ENCODE data around the gene AHRR. TPM values are rescaled to one million over a fixed set of nuclear protein-coding genes. Genes with fewer than 3 reads are reported as not detected.
"Not testable (repeated sequence)": the region's sequence is repeated elsewhere in the genome, so short reads cannot be mapped to it uniquely, and the experiment has no call there.

AHRR gene
- total RNA-seq, 1 donor from 2014 or later, result not detected

DNA sequence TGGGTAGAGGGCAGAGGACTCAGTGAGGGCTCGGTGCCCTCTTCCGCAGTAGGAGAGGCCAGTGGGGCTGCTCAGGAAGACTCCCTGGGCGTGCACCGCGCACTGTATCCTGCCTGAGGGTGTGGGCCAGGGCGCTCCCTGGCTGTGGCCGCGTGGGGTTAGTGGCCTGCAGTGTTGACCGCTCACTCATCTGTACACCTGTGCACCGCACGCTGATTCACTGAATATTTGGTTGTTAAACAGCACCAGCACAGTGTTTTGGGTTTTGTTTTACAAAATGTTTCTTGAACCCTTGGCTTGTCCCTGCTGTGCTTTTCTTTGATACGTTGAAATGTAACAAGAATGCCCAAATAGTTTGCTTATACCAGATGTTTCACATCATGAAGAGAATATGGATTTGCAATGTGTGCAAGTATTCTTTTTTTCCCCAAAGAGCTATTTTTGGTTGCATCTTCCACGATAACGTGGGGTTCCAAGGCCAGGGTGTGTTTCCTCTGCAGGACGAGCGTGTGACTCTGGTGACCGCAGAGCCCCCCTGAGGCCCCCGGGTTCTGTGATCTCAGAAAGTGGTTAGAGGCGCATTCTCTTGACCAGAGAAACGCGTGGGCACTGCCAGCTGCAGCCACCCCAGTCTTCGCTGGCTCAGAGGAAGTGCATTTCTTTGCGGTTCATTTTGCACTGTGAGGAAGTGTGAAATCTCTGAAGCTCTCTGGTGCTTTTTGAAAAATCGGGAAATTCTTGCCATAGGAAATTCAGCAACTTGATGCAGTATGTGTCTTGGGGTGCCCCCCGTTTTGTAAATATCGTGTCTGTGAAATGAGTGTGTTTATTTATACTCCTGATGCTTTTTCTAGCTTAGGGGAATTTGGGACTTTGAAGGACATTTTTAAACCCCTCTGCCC is 46.9 kb downstream of the AHRR start:
- Histone ChIP-seq H3K9me3 (peaks cover 0 to 10% of the 10 kb centered on the region in 2 donors), H3K36me3 (no peaks in the 10 kb centered on the region), H3K27me3 (no peaks in the 10 kb centered on the region), H3K4me1 (no peaks in the 10 kb centered on the region), H3K4me3 (no peak overlapping the region), H3K27ac (no peak overlapping the region)
- DNase-seq (ENCODE audit: low spot score in 2 of 2), result peak in 1 of 2 donors; percentile 50
- no peak for TF ChIP-seq CTCF (IDR thresholded peaks at IDR 0.05)
- intact Hi-C loops (cut with DNase I), result no loop called here

DNA sequence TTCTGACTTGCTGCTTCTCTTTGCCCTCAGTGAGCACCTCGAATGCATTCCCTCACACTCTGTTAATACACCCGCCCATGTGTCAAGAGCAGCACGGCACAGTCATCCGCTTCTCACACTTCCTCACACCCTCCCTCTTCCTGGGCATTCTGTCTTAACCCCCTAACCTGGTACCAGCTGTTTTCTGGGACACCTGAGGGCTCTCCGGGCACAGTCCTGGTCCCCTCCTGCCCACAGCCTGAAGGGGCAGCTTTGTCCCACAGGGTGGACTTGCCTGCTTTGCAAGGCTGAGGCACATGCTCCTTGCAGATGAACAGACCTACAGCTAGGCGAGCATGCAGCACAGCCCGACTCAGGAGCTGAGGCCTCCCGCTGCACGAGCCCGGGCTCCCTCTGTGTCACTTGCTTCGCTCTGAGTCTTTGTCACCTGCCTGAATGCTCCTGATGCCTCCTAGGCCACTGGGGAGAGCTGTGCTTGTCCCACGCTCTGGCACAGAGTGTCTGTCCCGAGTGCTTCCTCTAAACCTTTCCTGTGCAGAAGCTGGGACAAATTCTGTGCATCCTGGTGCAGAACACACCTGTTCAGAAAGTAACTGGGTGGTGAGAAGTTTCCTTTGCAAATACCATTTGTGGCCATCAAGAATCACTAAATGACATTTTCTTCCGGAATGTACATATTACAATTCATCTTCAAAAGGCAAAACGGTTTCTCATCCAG is 47.8 kb downstream of the AHRR start:
- Histone ChIP-seq H3K9me3 (peaks cover 0 to 10% of the 10 kb centered on the region in 2 donors), H3K4me3 (no peak overlapping the region), H3K27ac (no peak overlapping the region), H3K4me1 (no peaks in the 10 kb centered on the region), H3K27me3 (no peaks in the 10 kb centered on the region), H3K36me3 (no peaks in the 10 kb centered on the region)
- DNase-seq (ENCODE audit: low spot score in 2 of 2), result peak in 1 of 2 donors; percentile 59
- no peak for TF ChIP-seq CTCF (IDR thresholded peaks at IDR 0.05)
- intact Hi-C loops (cut with DNase I), result no loop called here

DNA sequence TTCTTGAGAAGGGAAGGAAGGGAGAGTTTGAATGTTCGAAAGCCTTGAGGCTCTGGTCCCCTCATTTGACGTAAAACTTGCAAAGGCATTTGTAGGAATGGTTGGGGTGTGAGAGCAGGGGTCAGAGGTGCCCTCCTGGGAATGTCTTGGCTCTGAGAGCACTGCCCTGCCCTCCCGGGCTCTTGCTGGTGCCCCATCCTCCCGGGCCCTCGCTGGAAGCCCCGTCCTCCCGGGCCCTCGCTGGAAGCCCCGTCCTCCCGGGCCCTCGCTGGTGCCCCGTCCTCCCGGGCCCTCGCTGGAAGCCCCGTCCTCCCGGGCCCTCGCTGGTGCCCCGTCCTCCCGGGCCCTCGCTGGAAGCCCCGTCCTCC is 48.3 kb downstream of the AHRR start:
- H3K27me3 ChIP-seq; H3K27ac ChIP-seq; H3K4me1 ChIP-seq; H3K9me3 ChIP-seq; H3K36me3 ChIP-seq; H3K4me3 ChIP-seq; DNase-seq (ENCODE audit: low spot score in 2 of 2); intact Hi-C loops (cut with DNase I): not testable (repeated sequence)

DNA sequence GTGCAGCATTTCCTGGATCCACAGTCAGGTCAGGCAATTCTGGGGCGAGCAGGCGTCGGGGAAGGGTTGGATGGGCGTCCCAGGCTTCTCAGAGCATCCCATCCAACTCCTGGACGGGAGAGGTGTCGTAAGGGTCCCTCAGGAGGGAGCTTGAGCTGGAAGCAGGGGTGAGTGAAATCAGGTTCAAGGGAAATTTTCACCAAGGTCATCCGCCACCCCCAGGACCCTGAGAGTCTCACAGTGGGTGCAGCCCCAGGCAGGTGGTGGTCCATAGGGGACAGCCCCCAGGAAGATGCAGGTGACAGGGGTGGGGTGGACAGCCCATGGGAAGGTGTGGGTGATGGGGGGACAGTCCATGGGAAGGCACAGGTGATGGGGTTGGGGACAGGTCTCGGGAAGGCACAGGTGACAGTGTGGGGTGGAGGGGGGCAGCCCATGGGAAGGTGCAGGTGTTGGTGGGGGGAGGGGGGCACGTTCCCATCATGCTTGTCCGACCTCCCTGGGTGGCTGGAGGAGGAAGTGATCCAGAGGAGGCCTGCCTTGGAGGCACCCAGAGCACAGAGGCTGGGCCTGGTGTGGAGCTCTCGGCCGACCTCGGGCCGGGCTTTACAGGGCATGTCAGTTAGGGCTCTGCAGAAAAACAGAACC is 48.9 kb downstream of the AHRR start:
- Histone ChIP-seq H3K27me3 (no peaks in the 10 kb centered on the region), H3K4me1 (no peaks in the 10 kb centered on the region), H3K36me3 (no peaks in the 10 kb centered on the region), H3K4me3 (no peak overlapping the region), H3K27ac (no peak overlapping the region), H3K9me3 (peaks cover 0 to 7% of the 10 kb centered on the region in 2 donors)
- intact Hi-C loops (cut with DNase I), result no loop called here
- no peak for TF ChIP-seq CTCF (IDR thresholded peaks at IDR 0.05)
- DNase-seq (ENCODE audit: low spot score in 2 of 2), result peak in 1 of 2 donors; percentile 56

GRCh38 chr5:370959-371810 is 49.7 kb downstream of the AHRR start:
- no peaks in the 10 kb centered on the region for H3K9me3 ChIP-seq
- no peaks in the 10 kb centered on the region for H3K27me3 ChIP-seq
- no peak overlapping the region for H3K27ac ChIP-seq
- H3K4me1 ChIP-seq, result no peaks in the 10 kb centered on the region
- TF ChIP-seq CTCF (IDR thresholded peaks at IDR 0.05), result no peak
- H3K4me3 ChIP-seq, result no peak overlapping the region
- DNase-seq (ENCODE audit: low spot score in 2 of 2), result peak in 1 of 2 donors; percentile 54
- intact Hi-C loops (cut with DNase I), result no loop called here
- no peaks in the 10 kb centered on the region for H3K36me3 ChIP-seq

Data from ascending aorta (tissue), 2 donors.